Retinal pigment epithelial cell (primary cell): ENCODE results near the gene THSD7B.

Source experiments
- DNase-seq: peaks from one replicate; pipeline ENCODE4 v3.0.0-alpha.2; 2010; ENCODE audit warnings: low read depth
- H3K4me3 ChIP-seq: 2 replicates; pipeline ENCODE4 v1.5.1; 2011; ENCODE audit warnings: mild to moderate bottlenecking, low read length, control low read depth, moderate library complexity
- TF ChIP-seq, protein P1 (sequence below): conservative IDR thresholded peaks from 2 replicates; pipeline ENCODE4 v1.5.1; 2011; ENCODE audit warnings: low read depth, low read length, control low read depth, inconsistent platforms

Gene THSD7B

DNA sequence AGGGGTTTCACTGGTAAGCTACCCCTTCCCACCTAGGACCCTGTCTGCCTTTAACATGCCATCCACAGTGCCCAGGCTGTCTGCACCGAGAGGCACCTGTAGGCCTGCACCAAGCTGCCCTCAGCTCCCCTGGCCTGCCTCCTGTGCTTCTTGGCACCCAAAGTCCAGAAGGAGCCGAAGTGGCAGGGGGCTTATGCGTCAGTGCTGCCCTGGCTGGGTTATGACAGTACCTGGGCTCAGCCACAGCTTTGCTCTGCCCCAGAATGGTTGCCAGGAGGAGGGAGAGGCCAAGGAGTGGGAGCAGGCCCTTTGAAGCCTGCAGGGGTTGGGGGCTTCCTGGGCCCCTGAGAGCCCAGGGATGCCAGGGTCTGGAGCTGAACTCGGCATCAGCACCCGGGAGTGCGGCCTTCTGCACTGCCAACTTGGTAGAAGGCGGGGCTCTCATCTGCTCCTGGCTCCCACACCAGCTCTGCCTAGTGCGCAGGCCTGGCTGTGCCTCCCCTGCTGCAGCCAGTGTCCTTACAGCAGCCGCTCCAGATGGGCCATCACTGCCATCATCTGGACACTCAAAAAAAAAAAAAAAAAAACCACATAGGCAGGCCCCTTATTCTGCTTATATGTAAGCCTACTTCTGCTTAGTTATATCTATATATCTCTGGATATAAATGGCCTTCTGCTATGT lies 155.4 kb downstream of the THSD7B start:
- DNase-seq: no peak
- TF ChIP-seq, protein P1, sequence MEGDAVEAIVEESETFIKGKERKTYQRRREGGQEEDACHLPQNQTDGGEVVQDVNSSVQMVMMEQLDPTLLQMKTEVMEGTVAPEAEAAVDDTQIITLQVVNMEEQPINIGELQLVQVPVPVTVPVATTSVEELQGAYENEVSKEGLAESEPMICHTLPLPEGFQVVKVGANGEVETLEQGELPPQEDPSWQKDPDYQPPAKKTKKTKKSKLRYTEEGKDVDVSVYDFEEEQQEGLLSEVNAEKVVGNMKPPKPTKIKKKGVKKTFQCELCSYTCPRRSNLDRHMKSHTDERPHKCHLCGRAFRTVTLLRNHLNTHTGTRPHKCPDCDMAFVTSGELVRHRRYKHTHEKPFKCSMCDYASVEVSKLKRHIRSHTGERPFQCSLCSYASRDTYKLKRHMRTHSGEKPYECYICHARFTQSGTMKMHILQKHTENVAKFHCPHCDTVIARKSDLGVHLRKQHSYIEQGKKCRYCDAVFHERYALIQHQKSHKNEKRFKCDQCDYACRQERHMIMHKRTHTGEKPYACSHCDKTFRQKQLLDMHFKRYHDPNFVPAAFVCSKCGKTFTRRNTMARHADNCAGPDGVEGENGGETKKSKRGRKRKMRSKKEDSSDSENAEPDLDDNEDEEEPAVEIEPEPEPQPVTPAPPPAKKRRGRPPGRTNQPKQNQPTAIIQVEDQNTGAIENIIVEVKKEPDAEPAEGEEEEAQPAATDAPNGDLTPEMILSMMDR: no peak
- H3K4me3 ChIP-seq: no peak overlapping the region

DNA sequence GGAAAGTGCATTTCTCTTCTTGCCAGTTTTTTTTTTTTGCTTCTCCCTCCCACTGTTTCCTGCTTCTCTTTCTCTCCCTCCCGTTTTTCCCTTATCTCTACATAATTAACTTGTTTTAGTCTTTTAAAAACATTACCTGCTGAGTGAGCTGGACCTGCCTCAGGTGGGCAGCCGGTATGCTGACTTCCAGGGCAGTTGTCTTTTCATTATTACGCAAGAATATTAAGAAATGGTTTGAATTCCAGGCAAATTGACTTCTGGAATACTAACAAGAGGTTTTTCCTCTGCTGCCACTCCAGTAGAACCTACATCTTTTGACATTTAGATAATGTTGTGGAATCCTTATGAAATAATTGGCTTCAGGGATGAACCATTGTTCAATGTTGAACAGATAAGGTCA lies 161.8 kb downstream of the THSD7B start:
- no peak for DNase-seq
- H3K4me3 ChIP-seq: no peak overlapping the region
- TF ChIP-seq, protein P1: no peak

DNA sequence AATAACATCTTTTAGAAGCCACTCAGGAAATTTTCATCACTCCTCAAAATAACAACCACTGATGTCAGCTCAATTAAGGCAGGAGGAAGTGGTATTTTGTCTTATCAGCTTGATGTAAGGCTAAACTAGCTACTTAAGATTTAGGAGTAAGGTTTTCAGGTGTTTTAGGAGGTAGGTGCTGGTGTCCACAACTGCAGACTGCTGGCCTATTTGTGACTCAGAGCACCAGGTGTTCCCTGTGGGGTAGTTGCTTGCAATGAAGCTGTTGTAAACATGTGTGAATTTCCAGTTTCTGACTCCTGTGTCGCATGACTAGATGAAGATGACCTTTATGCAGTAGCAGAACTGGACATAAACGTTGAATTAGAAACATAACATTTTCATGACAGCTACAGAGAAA lies 164.2 kb downstream of the THSD7B start:
- no peak for DNase-seq
- no peak overlapping the region for H3K4me3 ChIP-seq
- TF ChIP-seq, protein P1: no peak

DNA sequence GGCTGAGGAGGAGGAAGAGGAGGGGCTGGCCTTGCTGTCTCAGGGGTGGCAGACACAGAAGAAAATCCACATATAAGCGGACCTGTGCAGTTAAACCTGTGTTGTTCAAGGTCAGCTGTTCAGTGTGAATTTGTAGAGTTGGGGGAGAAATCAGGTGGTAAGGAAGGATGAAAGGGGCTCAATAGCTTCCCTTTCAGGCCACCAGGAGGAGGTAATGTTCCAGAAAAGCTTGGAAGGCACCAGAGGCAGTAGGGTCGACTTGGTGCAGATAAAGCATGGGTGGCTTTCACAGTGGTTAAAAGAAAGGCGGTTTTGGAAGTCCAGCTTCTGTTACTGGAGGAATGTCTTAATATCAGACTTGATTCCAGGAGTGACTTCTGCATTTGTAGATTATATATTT lies 167.4 kb downstream of the THSD7B start:
- TF ChIP-seq, protein P1: peak; percentile 86
- no peak overlapping the region for H3K4me3 ChIP-seq
- no peak for DNase-seq

DNA sequence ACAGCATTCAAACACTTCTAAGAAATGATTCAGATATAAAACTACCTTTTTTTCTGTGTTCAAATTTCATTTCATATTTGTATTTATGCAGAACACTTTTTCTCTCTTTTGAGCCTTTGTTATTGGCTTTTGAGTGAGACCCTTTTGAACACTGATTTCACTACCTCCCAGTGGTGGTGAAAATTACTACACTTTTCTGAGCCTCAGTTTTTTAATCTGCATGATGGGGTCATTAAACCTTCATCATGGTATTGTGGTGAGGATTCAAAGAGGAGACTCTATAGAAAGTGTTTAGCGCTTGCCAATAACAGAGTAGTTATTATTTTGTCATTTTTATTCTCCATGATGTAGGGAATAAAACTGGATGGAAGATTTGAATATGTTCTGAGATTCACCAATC lies 169.8 kb downstream of the THSD7B start:
- no peak overlapping the region for H3K4me3 ChIP-seq
- TF ChIP-seq, protein P1: no peak
- DNase-seq: no peak

DNA sequence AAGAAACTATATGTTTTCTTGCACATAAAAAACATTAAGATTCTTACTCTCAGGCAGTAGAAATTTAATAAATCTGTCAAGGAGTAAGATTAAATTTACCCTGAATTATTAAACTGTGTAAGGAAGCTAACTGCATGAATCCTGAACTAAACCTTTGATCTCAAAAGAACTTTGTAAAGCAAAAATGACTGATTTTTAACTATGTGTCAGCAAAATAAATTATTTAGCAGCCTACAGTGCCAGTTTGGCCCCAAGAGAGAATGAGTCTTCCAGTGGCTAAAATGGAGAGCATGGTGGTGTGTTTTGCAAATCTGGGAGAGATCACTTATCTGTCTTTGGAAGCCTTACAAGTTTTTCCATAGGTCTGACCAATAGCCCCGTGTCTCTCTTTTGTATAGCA lies 190.7 kb downstream of the THSD7B start:
- no peak for DNase-seq
- H3K4me3 ChIP-seq: no peak overlapping the region
- TF ChIP-seq, protein P1: no peak

DNA sequence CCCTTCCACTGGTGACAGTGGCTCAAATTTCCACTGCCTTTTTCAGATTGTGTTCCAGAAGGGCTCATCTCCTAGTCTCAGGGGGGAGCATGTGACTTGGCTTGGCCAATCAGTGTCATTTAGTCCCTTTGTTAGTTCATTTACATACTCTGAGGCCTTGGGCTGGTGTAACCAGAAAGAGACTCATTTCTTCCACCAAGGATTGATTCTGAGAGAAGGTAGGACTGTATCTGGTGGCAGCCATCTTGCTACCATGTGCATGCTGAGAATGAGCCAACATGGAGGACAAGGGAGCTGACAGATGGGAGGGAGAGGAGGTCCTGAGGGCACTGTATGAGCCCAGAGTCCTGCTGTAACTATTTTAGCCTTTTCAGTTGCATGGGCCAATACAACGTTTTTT lies 191.7 kb downstream of the THSD7B start:
- DNase-seq: no peak

More for the DNA sequence above, 191.7 kb downstream of the THSD7B start:
- H3K4me3 ChIP-seq: no peak overlapping the region
- TF ChIP-seq, protein P1: no peak
